OCI-M2 (cell line): ENCODE data around the gene FGF12.

Source experiments
- DNase-seq: peaks from one replicate; lab custom pipeline; 2025; ENCODE audit not compliant: unreplicated experiment; lab: John Stamatoyannopoulos, UW

Gene FGF12

DNA sequence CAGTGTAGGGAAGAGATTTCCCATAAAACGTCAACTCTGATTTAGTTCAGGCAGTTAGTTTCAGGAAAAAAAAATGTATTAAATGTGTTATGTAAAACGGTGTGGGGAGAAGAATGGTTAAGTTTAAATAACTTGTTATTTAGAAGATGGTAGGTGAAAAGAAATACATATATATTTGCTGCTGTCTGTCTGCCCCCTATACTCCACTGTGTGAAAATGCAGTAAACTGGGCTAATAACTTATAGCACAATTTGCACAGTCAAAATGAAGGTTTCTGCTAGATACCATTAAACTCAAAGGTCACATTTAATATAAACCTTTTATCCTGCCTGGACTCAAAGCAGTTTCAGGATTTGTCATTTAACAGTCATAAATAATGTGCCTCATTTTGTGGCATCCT is 515.0 kb downstream of the FGF12 start:
- DNase-seq, result no peak

DNA sequence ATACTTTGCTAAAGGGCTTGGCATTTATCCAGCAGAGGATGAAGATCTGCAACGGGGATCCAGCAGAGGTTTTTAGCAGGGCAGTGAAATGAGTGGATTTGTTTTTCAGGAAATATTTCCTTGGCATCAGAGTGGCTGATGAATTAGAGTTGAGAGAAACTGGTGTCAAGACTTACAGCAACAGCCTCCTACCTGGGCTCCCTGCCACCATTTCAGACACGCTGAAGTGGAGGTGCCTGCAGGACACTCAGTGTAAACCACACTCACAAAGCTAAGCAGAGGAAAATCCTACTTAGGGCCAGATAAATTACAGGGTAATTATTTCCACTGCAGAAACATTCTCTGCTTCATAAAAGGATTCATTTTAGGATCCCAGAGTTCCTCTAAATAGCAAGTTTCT is 519.7 kb downstream of the FGF12 start:
- no peak for DNase-seq

GRCh38 chr3:192207239-192207638 is 520.1 kb downstream of the FGF12 start:
- DNase-seq, result no peak

DNA sequence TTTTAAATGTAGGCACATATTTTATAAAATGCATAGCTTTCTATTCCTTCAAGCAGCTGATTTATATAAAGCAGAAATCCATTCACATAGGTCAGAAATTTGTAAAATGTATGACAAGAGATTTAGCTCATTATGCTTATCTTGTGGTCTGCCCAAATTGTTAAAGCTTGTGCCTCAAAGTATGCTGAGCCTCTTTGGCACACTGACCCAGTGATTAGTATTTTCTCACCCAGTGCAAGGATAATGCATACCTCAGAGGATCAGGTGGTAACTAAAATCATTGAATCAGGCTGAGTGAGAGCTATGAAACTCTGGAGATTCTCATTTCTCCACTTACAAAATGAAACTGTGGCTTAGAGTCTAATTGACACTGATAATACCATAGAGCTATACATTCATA is 533.3 kb downstream of the FGF12 start:
- DNase-seq, result no peak

DNA sequence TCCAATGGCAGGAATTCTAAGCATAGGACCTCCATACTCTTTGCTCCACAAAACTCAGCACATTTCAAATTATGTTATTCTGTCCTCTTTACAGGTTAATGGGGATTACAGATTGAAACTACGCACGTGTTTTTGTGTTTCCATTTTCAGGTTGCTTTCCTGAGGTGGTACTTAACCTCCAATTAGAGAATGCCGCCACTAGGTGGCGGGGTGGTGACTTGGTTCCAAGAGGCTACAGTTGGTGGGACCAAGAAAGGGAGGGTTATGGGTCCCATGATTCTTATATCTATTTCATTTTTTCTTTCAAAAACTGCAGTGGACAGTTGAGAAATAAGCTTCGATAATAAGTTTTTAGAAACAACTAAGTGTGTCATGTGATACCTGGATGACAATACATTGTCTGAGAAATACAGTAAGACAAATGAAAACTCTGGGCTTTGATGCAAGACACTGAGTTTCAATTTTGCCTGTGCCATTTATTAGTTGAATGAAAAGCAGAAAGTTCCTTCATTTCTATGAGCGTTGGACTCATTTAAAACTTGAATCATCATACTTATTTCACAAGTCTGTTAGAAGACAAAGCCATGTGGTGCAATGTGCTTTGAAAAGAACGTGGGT is 539.0 kb downstream of the FGF12 start:
- DNase-seq, result no peak

GRCh38 chr3:192187485-192188051 is 539.8 kb downstream of the FGF12 start:
- no peak for DNase-seq

DNA sequence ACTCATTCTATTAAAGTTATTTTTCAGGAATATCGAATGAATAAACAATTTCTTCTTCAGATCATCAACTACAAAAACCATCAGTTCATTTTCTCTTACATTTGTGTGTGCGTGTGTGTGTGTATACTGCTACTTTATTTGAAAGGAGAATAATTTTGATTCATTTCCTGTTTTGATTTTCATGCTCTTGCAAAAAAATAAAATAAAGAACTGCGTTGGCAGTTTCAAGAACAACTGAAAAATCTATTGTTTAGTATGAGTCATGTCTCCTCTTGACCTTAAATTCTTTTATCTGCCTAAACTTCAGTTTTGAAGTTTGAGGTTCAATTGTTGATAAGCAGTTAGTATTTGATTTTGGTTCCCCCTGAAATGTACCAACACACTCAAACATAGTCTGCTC is 540.8 kb downstream of the FGF12 start:
- no peak for DNase-seq

DNA sequence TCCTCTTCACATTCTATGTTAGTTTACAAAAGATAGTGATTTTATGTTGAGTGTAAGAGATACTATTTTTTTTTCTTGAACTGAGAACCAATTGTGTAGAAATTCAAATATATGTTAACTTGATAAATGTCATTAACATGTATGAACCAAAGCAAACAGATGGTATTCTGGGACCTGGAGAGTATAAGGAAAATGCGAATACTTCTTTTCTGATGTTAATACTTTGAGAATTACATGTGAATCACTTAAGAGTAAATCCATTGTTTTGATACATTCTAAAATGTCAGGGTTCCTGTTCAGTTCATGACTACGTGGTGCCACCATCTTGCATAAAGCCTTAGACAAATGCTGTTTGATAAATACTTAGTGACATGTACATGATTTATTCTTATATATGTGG is 541.3 kb downstream of the FGF12 start:
- DNase-seq, result no peak

- DNase-seq, result no peak
Measured at GRCh38 chr3:192183109-192183508, 544.2 kb downstream of the FGF12 start.

DNA sequence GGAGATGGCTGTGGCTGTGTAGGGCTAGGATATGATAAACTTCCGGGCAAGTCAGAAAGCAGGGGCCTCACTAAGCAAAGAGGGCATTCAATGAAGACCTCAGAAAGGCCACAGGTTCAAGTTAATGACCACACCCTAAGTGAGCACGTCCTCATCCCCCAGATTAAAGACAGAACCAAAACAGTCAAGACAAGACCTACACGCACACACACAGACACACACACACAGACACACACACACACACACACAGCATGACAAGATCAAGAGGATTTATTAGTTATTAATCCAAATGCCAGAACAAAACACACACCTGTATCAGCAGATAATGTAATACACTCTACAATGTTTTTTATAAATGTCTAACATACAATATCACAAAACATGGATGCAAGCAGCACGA is 546.2 kb downstream of the FGF12 start:
- no peak for DNase-seq

- no peak for DNase-seq
Measured at GRCh38 chr3:192177383-192177782, 550.0 kb downstream of the FGF12 start.

GRCh38 chr3:192174283-192174682 is 553.1 kb downstream of the FGF12 start:
- no peak for DNase-seq

DNA sequence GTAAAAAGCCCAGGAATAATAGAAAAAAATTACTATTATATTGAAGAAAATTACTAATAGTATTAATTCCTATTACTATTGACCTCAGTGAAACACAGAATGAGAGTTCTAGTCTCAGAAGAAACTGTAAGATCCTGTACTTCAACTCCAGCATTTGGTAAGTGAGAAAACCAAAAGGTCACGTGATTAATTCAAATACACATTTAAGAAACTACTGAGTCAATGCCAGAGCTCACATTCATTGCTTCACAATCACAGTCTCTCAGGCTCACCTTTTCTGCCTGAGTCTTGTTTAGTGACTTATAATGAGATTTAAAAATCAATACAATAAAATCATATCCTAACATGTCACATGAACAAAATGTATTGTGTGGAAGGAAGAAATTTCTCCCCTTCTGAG is 556.1 kb downstream of the FGF12 start:
- no peak for DNase-seq

GRCh38 chr3:192170659-192171058 is 556.7 kb downstream of the FGF12 start:
- no peak for DNase-seq

- DNase-seq, result no peak
Measured at GRCh38 chr3:192170031-192170430, 557.3 kb downstream of the FGF12 start.

- no peak for DNase-seq
Measured at GRCh38 chr3:192169332-192169915, 557.9 kb downstream of the FGF12 start.

- DNase-seq, result no peak
Measured at GRCh38 chr3:192168202-192168601, 559.1 kb downstream of the FGF12 start.

GRCh38 chr3:192165552-192165951 is 561.8 kb downstream of the FGF12 start:
- DNase-seq, result no peak

DNA sequence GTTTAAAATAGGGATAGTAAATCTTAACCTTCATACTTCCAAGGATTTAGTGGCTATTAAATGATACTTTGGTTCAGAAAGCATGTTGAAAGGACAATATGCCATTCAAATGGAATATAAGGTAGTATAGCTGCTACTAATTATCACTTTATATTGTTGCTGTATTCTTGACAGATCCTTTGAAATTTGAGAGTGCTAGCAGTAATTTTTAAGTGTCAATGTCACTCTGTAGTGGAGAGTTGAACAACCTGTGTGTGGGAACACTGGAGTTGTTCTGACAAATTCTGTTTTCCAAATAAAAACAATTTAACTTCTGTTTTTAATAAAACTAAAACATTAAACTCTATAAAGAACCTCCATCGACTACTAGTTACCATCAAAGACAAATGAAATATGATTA is 565.7 kb downstream of the FGF12 start:
- no peak for DNase-seq

GRCh38 chr3:192156382-192156781 is 571.0 kb downstream of the FGF12 start:
- DNase-seq, result no peak

DNA sequence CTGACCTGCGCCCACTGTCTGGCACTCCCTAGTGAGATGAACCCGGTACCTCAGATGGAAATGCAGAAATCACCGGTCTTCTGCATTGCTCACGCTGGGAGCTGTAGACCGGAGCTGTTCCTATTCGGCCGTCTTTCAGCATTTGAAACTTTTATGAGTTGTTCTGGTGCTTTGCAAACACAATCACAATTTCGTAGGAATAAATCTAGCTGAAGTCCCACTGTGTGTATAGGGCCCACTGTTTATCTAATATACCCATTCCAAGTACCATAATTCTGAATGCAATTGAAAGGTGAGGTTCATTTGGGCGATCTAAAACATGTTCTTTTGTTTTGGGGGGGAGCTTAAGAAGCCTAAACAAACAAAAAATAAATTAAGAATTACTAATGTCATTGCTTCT is 572.1 kb downstream of the FGF12 start:
- DNase-seq, result no peak

DNA sequence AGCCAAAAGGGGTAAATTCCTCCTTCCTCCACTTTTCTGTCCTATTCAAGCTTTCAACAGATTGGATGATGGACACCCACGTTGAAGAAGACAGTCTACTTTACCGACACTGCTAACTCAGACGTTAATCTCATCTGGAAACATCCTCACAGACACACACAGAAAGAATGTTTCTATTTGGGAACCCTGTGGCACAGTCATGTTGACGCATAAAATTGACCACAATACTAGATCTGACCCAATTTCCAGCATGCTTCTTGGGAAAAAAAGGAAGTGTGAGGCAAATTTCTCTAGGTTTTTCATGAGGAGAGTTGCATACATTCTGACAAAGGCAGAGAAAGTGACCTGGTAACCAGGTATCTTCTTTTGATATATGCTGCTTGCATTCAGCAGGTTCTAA is 594.1 kb downstream of the FGF12 start:
- DNase-seq, result no peak

DNA sequence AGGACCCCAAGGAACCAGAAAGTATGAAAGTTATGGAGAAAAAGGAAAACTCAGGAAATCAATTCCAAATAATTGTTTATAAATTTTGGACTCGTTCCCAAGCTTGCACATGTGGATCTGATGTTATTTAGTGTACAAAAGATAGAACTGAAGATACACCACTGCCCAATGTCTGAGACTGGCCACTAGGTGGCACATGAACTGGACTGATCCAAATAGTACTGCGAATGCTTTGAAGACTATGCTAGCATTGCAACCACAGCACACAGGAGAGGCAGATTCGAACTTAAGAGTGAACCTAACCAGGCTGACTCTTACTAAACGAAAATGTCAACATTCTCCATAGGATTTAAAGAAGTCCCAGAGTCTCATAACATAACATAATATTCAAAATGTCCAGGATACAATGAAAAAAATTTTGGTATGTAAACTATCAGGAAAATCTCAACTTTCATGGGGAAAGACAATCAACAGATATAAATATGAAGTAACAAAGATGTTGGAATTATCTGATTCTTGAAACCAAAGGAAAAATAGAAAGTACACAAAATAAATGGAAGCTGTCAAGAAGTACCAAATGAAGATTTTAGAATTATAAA is 596.7 kb downstream of the FGF12 start:
- no peak for DNase-seq
